Large intestine (tissue), 3 donors: ENCODE results near the gene ROPN1B. TPM values are rescaled to one million over a fixed set of nuclear protein-coding genes. Genes with fewer than 3 reads are reported as not detected.
"Not testable (repeated sequence)": the region's sequence is repeated elsewhere in the genome, so short reads cannot be mapped to it uniquely, and the experiment has no call there.

ENCODE experiments used
- DNase-seq, 2 donors: peaks; one replicate each; pipeline versions ENCODE4 v3.0.0 to v3.0.0-alpha.2; 2013
- H3K27ac ChIP-seq: one replicate; pipeline ENCODE4 v1.5.1; 2013; ENCODE audit warnings: low read length
- H3K27me3 ChIP-seq: 2 replicates; pipeline ENCODE4 v1.6.1; 2013; ENCODE audit warnings: low read length; ENCODE audit not compliant: control insufficient read depth, insufficient read depth
- H3K36me3 ChIP-seq: 2 replicates; pipeline ENCODE4 v1.6.1; 2013; ENCODE audit warnings: low read length; ENCODE audit not compliant: control insufficient read depth, insufficient read depth
- H3K4me1 ChIP-seq: one replicate; pipeline ENCODE4 v1.6.1; 2013; ENCODE audit warnings: low read length; ENCODE audit not compliant: control insufficient read depth, insufficient read depth
- H3K4me3 ChIP-seq: one replicate; pipeline ENCODE4 v1.5.1; 2013; ENCODE audit warnings: low read length
- H3K9me3 ChIP-seq: one replicate; pipeline ENCODE4 v1.6.1; 2013; ENCODE audit warnings: mild to moderate bottlenecking, low read depth, low read length, moderate library complexity; ENCODE audit not compliant: control insufficient read depth
- WGBS: methylation state at CpG from one replicate; pipeline ENCODE4 v1.1.5; 2013; ENCODE audit warnings: low lambda C conversion rate; ENCODE audit not compliant: insufficient coverage; 5-methylcytosine and 5-hydroxymethylcytosine counted together
- polyA plus RNA-seq: library from polyadenylated mRNA; unstranded; fragments of 120-200 nt; gene quantifications from one replicate; pipeline ENCODE4 v1.2.1, GENCODE V29; 2013

ROPN1B gene
- polyA plus RNA-seq, 1 donor: 0.19 TPM

DNA sequence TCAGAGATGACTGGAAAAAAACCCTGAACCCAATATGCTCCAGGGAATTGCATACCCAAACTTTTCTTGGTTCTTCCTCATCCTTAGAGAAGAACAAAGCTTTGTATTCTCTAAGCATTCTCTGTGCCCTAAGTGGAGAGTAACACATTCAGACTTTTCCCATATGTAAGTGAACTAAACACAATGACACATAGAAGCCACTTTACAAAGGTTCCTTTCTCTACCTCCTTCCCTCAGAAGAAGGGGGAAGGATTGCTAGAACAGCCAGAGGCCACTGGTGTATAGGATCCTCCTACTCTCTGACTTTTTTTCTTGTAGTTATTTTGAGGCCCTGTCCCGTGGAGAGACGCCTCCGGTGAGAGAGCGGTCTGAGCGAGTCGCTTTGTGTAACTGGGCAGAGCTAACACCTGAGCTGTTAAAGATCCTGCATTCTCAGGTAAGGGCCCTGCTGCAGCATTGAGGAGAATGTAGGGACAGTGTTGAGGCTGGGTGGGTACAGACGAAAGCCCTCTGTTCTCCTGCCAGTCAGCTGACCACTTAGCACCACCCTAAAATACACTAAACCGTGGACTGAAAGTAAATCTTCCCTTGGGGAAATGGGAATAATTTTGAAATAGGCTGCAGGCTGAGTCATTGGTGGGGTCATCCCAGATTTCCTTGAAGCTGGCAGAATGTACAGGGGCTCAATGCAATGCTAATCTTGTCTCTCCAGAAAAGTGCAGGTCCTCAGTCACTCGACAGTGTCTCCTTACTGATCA, 6.4 kb downstream of the ROPN1B start:
- H3K4me1 ChIP-seq, H3K27ac ChIP-seq, DNase-seq, H3K4me3 ChIP-seq, H3K9me3 ChIP-seq, H3K36me3 ChIP-seq: not testable (repeated sequence)
- no CpG with 5 or more reads among the region's 9 CpGs for WGBS
- peaks cover 17% of the 10 kb centered on the region for H3K27me3 ChIP-seq

DNA sequence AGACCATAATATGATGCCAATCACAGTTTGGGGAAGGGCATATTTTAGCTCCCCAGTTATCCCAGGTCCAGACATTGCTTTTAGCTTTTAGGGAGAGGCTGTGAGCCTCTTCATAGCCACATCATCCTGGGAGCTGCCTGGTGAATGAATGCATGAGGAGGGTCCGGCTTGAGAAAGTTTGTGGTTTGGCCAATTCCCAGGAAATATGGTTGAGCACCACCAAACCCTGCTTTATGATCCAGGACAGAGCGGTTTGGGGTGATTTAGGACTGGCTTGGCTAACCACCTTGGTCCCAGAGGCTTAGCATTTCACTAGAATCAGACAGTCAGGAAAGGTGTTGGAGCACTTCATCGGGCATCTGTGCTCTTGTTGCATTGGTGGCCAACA, 7.0 kb downstream of the ROPN1B start:
- no CpG with 5 or more reads among the region's 3 CpGs for WGBS
- H3K4me1 ChIP-seq, DNase-seq: not testable (repeated sequence)

DNA sequence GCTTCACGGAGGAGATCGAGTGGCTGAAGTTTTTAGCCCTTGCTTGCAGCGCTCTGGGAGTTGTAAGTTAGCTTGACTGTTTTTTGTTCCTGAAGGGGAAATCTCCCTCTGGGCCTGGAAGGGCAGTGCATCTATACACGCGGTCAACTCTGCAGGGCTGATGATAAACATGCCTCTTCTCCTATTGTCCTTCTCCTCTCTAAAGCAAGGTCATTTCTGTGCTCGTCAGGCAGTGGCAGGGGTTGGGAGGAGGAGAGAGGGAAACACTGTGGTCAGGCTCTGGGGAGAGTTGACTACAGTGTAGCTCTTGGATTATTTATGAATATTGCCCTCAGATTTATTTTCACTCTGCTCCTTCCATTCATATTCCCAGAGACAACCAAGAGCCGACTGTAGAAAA, 8.1 kb downstream of the ROPN1B start:
- DNase-seq, H3K4me3 ChIP-seq, H3K36me3 ChIP-seq, H3K4me1 ChIP-seq, H3K27ac ChIP-seq, H3K27me3 ChIP-seq, H3K9me3 ChIP-seq: not testable (repeated sequence)
- no CpG with 5 or more reads among the region's 7 CpGs for whole genome bisulfite sequencing

More for the DNA sequence above, 7.0 kb downstream of the ROPN1B start:
- H3K27ac ChIP-seq, H3K36me3 ChIP-seq, H3K4me3 ChIP-seq, H3K9me3 ChIP-seq: not testable (repeated sequence)
- peaks cover 13% of the 10 kb centered on the region for H3K27me3 ChIP-seq

DNA sequence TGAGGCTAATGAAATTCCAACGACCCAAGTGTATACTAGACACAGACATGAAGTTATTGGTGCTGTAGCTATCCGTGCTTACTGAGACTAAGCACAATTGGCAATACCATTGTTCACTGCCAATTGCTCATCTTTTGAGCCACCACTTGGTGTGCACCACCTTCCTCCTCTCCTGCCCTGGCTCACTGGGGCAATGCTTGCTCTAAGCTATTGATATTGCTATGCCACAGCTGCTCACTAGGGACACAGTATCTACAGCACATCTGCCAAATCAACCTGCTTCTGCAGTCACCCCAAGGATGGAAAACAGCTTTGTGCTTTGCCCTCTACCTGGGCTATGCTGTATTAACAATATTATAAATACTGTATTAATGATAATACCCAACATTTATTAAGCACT, 16.0 kb downstream of the ROPN1B start:
- not testable (repeated sequence) for H3K27me3 ChIP-seq, H3K36me3 ChIP-seq, DNase-seq, H3K27ac ChIP-seq, H3K9me3 ChIP-seq, H3K4me3 ChIP-seq, H3K4me1 ChIP-seq
- no CpG with 5 or more reads among the region's 2 CpGs for WGBS

- H3K27ac ChIP-seq: peak overlapping the region; percentile 52
- DNase-seq: peak; percentile 88 to 89
- peak overlapping the region; percentile 60 for H3K4me3 ChIP-seq
- H3K36me3 ChIP-seq: no peaks in the 10 kb centered on the region
- H3K9me3 ChIP-seq: no peaks in the 10 kb centered on the region
- H3K27me3 ChIP-seq: peaks cover 4% of the 10 kb centered on the region
- no CpG with 5 or more reads among the region's 52 CpGs for WGBS
- H3K4me1 ChIP-seq: no peaks in the 10 kb centered on the region
These were observed 21.4 kb downstream of the ROPN1B start for GRCh38 chr3:125990253-125990970.

DNA sequence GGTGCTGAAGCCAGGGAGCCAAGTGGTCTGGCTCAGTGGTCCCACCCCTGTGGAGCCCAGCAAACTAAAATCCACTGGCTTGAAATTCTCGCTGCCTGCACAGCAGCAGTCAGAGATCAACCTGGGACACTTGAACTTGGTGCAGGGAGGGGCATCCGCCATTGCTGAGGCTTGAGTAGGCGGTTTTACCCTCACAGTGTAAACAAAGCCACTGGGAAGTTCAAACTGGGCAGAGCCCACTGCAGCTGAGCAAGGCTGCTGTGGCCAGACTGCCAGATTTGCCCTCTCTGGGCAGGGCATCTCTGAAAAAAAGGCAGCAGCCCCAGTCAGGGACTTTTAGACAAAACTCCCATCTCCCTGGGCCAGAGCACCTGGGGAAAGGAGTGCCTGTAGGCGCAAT, 27.8 kb downstream of the ROPN1B start:
- no CpG with 5 or more reads among the region's 4 CpGs for WGBS
- H3K36me3 ChIP-seq, H3K4me1 ChIP-seq, H3K27me3 ChIP-seq, H3K27ac ChIP-seq, H3K9me3 ChIP-seq, H3K4me3 ChIP-seq, DNase-seq: not testable (repeated sequence)

GRCh38 chr3:126002189-126002588, 33.2 kb downstream of the ROPN1B start:
- Histone ChIP-seq H3K36me3 (peaks cover 5% of the 10 kb centered on the region), H3K27ac (no peak overlapping the region), H3K4me1 (no peaks in the 10 kb centered on the region), H3K4me3 (no peak overlapping the region), H3K9me3 (no peaks in the 10 kb centered on the region), H3K27me3 (no peaks in the 10 kb centered on the region)
- no peak for DNase-seq

DNA sequence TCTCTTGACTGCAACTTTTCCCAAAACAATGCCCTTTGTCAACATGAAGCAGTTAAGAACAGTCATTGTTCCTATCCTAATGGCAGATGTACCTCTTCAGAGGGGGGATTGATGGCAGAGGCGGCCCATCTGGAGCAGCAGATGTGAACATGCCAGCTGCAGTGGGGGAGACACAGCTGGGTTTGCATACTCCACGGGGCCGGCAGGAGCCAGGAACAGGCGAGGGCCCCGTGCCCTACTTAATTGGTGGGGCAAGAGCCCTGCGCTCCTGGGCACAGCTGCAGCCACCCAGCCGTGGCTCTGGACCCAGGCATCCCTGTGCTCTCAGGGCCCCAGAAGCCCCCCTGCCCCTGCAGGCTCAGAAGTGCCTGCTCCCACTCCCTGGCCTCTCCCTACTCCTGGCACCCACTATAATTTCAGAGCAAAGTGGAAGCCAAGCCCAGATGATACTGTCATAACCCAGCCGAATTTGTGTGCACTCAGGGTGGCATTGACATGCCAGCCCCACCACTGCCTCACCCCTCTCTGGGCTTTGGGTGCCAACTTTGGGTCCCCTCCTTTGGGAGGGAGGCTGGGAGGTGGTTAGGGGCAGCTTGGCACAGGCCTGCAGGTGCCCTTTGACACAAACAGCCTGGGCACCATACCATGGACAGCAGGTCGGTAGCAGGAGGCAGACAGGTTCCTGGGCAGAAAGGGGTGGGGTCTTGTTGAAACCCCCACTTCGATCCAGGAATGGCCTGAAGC, 34.6 kb downstream of the ROPN1B start:
- H3K36me3 ChIP-seq: peaks cover 13% of the 10 kb centered on the region
- DNase-seq: no peak
- WGBS: no CpG with 5 or more reads among the region's 10 CpGs
- H3K9me3 ChIP-seq: no peaks in the 10 kb centered on the region
- H3K27me3 ChIP-seq: no peaks in the 10 kb centered on the region
- no peaks in the 10 kb centered on the region for H3K4me1 ChIP-seq
- H3K27ac ChIP-seq: no peak overlapping the region
- no peak overlapping the region for H3K4me3 ChIP-seq

DNA sequence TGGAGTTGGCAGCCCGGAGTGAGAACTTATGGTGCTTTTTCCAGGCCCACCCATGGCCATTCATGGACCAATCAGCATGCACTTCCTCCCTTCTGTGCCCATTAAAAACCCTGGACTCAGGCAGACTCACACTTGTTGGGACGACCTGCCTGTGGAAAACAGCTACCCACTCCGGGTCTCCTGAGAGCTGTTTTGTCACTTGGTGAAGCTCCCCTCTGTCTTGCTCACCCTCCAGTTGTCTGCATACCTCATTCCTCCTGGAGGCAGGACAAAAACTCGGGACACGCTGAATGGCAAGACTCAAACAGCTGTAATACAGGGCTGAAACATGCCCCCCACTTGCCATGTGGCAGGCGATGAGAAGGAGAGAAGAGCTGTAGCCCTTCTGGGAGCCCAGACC, 35.2 kb downstream of the ROPN1B start:
- Histone ChIP-seq H3K9me3 (no peaks in the 10 kb centered on the region), H3K36me3 (peaks cover 13% of the 10 kb centered on the region), H3K4me3 (no peak overlapping the region), H3K27ac (no peak overlapping the region), H3K27me3 (no peaks in the 10 kb centered on the region), H3K4me1 (no peaks in the 10 kb centered on the region)
- WGBS: no CpG with 5 or more reads among the region's 6 CpGs
- DNase-seq: no peak

DNA sequence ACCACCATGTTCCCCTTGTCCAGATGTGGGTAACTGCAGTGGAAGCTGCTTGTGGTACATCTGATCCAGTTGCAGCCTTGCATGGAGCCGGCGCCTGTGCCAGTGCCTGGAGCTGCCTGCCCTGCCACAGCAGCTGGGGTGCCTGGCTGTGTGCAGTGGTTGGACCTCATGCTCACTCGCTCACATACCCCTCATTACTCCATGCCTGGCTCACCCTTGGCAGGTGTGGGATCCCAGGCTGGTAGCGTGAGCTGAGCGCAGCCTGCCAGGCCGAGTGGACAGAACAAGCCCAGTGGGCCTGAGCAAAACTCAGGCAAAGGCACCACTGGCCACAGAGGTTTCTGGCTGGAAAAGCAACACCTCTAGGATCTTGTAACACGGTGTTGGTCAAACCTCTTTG, 35.7 kb downstream of the ROPN1B start:
- Histone ChIP-seq H3K4me3 (no peak overlapping the region), H3K27ac (no peak overlapping the region), H3K9me3 (no peaks in the 10 kb centered on the region), H3K36me3 (peaks cover 13% of the 10 kb centered on the region), H3K4me1 (no peaks in the 10 kb centered on the region), H3K27me3 (no peaks in the 10 kb centered on the region)
- WGBS: no CpG with 5 or more reads among the region's 7 CpGs
- DNase-seq: no peak
